ENCODE data around the gene LRP1B.
"Not testable (repeated sequence)": the region's sequence is repeated elsewhere in the genome, so short reads cannot be mapped to it uniquely, and the experiment has no call there.

Gene LRP1B

GRCh38 chr2:140589273-140589672, 1541.5 kb downstream of the LRP1B start:
- FAIRE-seq = no peak
- DNase-seq (ENCODE audit: low spot score) = no peak

- no peak for FAIRE-seq
- DNase-seq (ENCODE audit: low spot score) = peak; percentile 11
Observed at GRCh38 chr2:140586379-140586778, 1544.4 kb downstream of the LRP1B start.

- DNase-seq (ENCODE audit: low spot score) = no peak
- no peak for FAIRE-seq
Observed at GRCh38 chr2:140585016-140585415, 1545.8 kb downstream of the LRP1B start.

GRCh38 chr2:140584471-140584870, 1546.3 kb downstream of the LRP1B start:
- no peak for FAIRE-seq

GRCh38 chr2:140580532-140581151, 1550.2 kb downstream of the LRP1B start:
- no peak for FAIRE-seq

More at GRCh38 chr2:140584471-140584870, 1546.3 kb downstream of the LRP1B start:
- no peak for DNase-seq (ENCODE audit: low spot score)

GRCh38 chr2:140577453-140577852, 1553.4 kb downstream of the LRP1B start:
- FAIRE-seq (no peak), DNase-seq (ENCODE audit: low spot score) (no peak)

More at GRCh38 chr2:140580532-140581151, 1550.2 kb downstream of the LRP1B start:
- DNase-seq (ENCODE audit: low spot score) = no peak

GRCh38 chr2:140567734-140568133, 1563.1 kb downstream of the LRP1B start:
- DNase-seq (ENCODE audit: low spot score) = no peak
- FAIRE-seq = no peak

- FAIRE-seq (no peak), DNase-seq (ENCODE audit: low spot score) (no peak)
Observed at GRCh38 chr2:140565756-140566155, 1565.1 kb downstream of the LRP1B start.

GRCh38 chr2:140555701-140556100, 1575.1 kb downstream of the LRP1B start:
- FAIRE-seq (no peak), DNase-seq (ENCODE audit: low spot score) (no peak)

GRCh38 chr2:140552634-140553033, 1578.2 kb downstream of the LRP1B start:
- no peak for DNase-seq (ENCODE audit: low spot score)
- no peak for FAIRE-seq

- FAIRE-seq (no peak), DNase-seq (ENCODE audit: low spot score) (no peak)
Observed at GRCh38 chr2:140551287-140551686, 1579.5 kb downstream of the LRP1B start.

GRCh38 chr2:140550821-140551220, 1580.0 kb downstream of the LRP1B start:
- FAIRE-seq = no peak
- no peak for DNase-seq (ENCODE audit: low spot score)

- not testable (repeated sequence) for DNase-seq (ENCODE audit: low spot score); FAIRE-seq
Observed at GRCh38 chr2:140544769-140545168, 1586.0 kb downstream of the LRP1B start.

- FAIRE-seq (no peak), DNase-seq (ENCODE audit: low spot score) (no peak)
Observed at GRCh38 chr2:140542627-140543026, 1588.2 kb downstream of the LRP1B start.

GRCh38 chr2:140539242-140539875, 1591.5 kb downstream of the LRP1B start:
- DNase-seq (ENCODE audit: low spot score) (no peak), FAIRE-seq (no peak)

GRCh38 chr2:140529706-140530105, 1601.1 kb downstream of the LRP1B start:
- DNase-seq (ENCODE audit: low spot score) (no peak), FAIRE-seq (no peak)

GRCh38 chr2:140528982-140529381, 1601.8 kb downstream of the LRP1B start:
- FAIRE-seq = no peak

GRCh38 chr2:140526575-140526974, 1604.2 kb downstream of the LRP1B start:
- FAIRE-seq = no peak
- DNase-seq (ENCODE audit: low spot score) = no peak

More at GRCh38 chr2:140528982-140529381, 1601.8 kb downstream of the LRP1B start:
- DNase-seq (ENCODE audit: low spot score) = no peak

GRCh38 chr2:140512106-140512505, 1618.7 kb downstream of the LRP1B start:
- FAIRE-seq (no peak), DNase-seq (ENCODE audit: low spot score) (no peak)

GRCh38 chr2:140509765-140510164, 1621.1 kb downstream of the LRP1B start:
- DNase-seq (ENCODE audit: low spot score) (no peak), FAIRE-seq (no peak)

GRCh38 chr2:140508756-140509155, 1622.1 kb downstream of the LRP1B start:
- FAIRE-seq = no peak
- no peak for DNase-seq (ENCODE audit: low spot score)

- FAIRE-seq = no peak
- DNase-seq (ENCODE audit: low spot score) = peak; percentile 4
Observed at GRCh38 chr2:140506606-140507005, 1624.2 kb downstream of the LRP1B start.

GRCh38 chr2:140504601-140505000, 1626.2 kb downstream of the LRP1B start:
- DNase-seq (ENCODE audit: low spot score) = no peak
- no peak for FAIRE-seq

Data from urothelium cell line (cell line).